ENCODE measurements around the gene PIEZO2.

- TF ChIP-seq, protein P1, sequence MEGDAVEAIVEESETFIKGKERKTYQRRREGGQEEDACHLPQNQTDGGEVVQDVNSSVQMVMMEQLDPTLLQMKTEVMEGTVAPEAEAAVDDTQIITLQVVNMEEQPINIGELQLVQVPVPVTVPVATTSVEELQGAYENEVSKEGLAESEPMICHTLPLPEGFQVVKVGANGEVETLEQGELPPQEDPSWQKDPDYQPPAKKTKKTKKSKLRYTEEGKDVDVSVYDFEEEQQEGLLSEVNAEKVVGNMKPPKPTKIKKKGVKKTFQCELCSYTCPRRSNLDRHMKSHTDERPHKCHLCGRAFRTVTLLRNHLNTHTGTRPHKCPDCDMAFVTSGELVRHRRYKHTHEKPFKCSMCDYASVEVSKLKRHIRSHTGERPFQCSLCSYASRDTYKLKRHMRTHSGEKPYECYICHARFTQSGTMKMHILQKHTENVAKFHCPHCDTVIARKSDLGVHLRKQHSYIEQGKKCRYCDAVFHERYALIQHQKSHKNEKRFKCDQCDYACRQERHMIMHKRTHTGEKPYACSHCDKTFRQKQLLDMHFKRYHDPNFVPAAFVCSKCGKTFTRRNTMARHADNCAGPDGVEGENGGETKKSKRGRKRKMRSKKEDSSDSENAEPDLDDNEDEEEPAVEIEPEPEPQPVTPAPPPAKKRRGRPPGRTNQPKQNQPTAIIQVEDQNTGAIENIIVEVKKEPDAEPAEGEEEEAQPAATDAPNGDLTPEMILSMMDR (IDR thresholded peaks at IDR 0.05): no peak
- no peak for TF ChIP-seq EZH2 (IDR thresholded peaks at IDR 0.05)
- TF ChIP-seq EZH2phosphoT487 (IDR thresholded peaks at IDR 0.05): no peak
Measured at GRCh38 chr18:10750191-10751035, 399.0 kb downstream of the PIEZO2 start.
